Measurements from ENCODE around the gene OVCA2.

OVCA2 gene

GRCh38 chr17:2067048-2067561 lies 25.3 kb downstream of the OVCA2 start:
- DNase-seq, result no peak

GRCh38 chr17:2067608-2068024 lies 25.8 kb downstream of the OVCA2 start:
- DNase-seq, result no peak

- no peak for DNase-seq
Measured at GRCh38 chr17:2068031-2068518, 26.3 kb downstream of the OVCA2 start.

- DNase-seq, result no peak
Measured at GRCh38 chr17:2068519-2069051, 26.8 kb downstream of the OVCA2 start.

GRCh38 chr17:2070241-2071023 lies 28.6 kb downstream of the OVCA2 start:
- DNase-seq, result peak; percentile 68 to 72

- no peak for DNase-seq
Measured at GRCh38 chr17:2071024-2071385, 29.2 kb downstream of the OVCA2 start.

- DNase-seq, result no peak
Measured at GRCh38 chr17:2071455-2072281, 29.8 kb downstream of the OVCA2 start.

- DNase-seq, result no peak
Measured at GRCh38 chr17:2074919-2075318, 33.1 kb downstream of the OVCA2 start.

- no peak for DNase-seq
Measured at GRCh38 chr17:2075336-2076086, 33.7 kb downstream of the OVCA2 start.

GRCh38 chr17:2076087-2076984 lies 34.5 kb downstream of the OVCA2 start:
- DNase-seq, result no peak

- DNase-seq, result no peak
Measured at GRCh38 chr17:2077040-2077439, 35.2 kb downstream of the OVCA2 start.

GRCh38 chr17:2081564-2081963 lies 39.7 kb downstream of the OVCA2 start:
- no peak for DNase-seq

- no peak for DNase-seq
Measured at GRCh38 chr17:2082003-2082781, 40.4 kb downstream of the OVCA2 start.

GRCh38 chr17:2083613-2084035 lies 41.8 kb downstream of the OVCA2 start:
- DNase-seq, result no peak

- DNase-seq, result no peak
Measured at GRCh38 chr17:2084036-2084765, 42.4 kb downstream of the OVCA2 start.

GRCh38 chr17:2084766-2085647 lies 43.2 kb downstream of the OVCA2 start:
- no peak for DNase-seq

- DNase-seq, result no peak
Measured at GRCh38 chr17:2085648-2085949, 43.8 kb downstream of the OVCA2 start.

GRCh38 chr17:2086306-2086705 lies 44.5 kb downstream of the OVCA2 start:
- no peak for DNase-seq

GRCh38 chr17:2087597-2088211 lies 45.9 kb downstream of the OVCA2 start:
- DNase-seq, result peak; percentile 60 to 64

Data from stimulated activated CD4-positive, alpha-beta T cell treated with anti-CD3 and anti-CD28 coated beads, Interleukin-2, amount 100 ng/mL, for 24 hours (primary cell).